Vagina (tissue), 2 donors: ENCODE measurements around the gene TRABD2B. TPM values are rescaled to one million over a fixed set of nuclear protein-coding genes. Genes with fewer than 3 reads are reported as not detected.

Experiments used
- DNase-seq, 2 donors: peaks; one replicate each; pipeline ENCODE4 v3.0.0-alpha.2; 2017; ENCODE audit errors: extremely low spot score in 2 of 2
- H3K27ac ChIP-seq: fragments of 200-600 bp; sonication (generic); one replicate; pipeline ENCODE4 v1.5.1; 2019
- H3K27me3 ChIP-seq: fragments of 200-600 bp; sonication (generic); one replicate; pipeline ENCODE4 v1.5.1; 2019
- H3K36me3 ChIP-seq, 2 donors: fragments of 200-600 bp; sonication (generic); one replicate each; pipeline ENCODE4 v1.5.1; 2017 to 2019
- H3K4me1 ChIP-seq: fragments of 200-600 bp; sonication (generic); one replicate; pipeline ENCODE4 v1.5.1; 2019
- H3K4me3 ChIP-seq, 2 donors: fragments of 200-600 bp; sonication (generic); 1 replicate in 1 of 2; 2 replicates in 1 of 2; pipeline ENCODE4 v1.5.1; 2016 to 2019
- H3K9me3 ChIP-seq: fragments of 200-600 bp; sonication (generic); one replicate; pipeline ENCODE4 v1.5.1; 2019
- POLR2A ChIP-seq, 2 donors: fragments of 450-650 bp; IDR thresholded peaks; one replicate each; pipeline ENCODE4 v1.6.1; 2017; ENCODE audit warnings: antibody characterized with exemption in 2 of 2, mild to moderate bottlenecking in 2 of 2, moderate library complexity in 2 of 2
- POLR2AphosphoS5 ChIP-seq, 2 donors: sonication (generic); formaldehyde crosslinking; IDR thresholded peaks; one replicate each; pipeline ENCODE4 v1.9.0; 2017; ENCODE audit warnings: antibody characterized with exemption in 2 of 2, mild to moderate bottlenecking in 2 of 2, low read depth in 1 of 2; ENCODE audit not compliant: insufficient read depth in 1 of 2
- intact Hi-C: fragments of 100-400 bp; cut with DNase I; formaldehyde crosslinking; loops from one replicate; pipeline ENCODE4 v1.15.1; 2023
- total RNA-seq: library from RNA; depleted of rRNA; stranded (reverse); fragments of >200 nt; gene quantifications from one replicate; pipeline ENCODE4 v1.2.3, GENCODE V29; 2016
- TF ChIP-seq, protein P1 (sequence below), 3 experiments: fragments of 450-650 bp in 2 of 3; fragments of 200-600 bp in 1 of 3; sonication (generic) in 1 of 3; IDR thresholded peaks; one replicate each; pipeline ENCODE4 v1.5.1; 2017 to 2019; ENCODE audit warnings: antibody characterized with exemption in 3 of 3, mild to moderate bottlenecking in 2 of 3, moderate library complexity in 2 of 3

Gene TRABD2B
- total RNA-seq, 1 donor from 2014 or later = 5.6 TPM

DNA sequence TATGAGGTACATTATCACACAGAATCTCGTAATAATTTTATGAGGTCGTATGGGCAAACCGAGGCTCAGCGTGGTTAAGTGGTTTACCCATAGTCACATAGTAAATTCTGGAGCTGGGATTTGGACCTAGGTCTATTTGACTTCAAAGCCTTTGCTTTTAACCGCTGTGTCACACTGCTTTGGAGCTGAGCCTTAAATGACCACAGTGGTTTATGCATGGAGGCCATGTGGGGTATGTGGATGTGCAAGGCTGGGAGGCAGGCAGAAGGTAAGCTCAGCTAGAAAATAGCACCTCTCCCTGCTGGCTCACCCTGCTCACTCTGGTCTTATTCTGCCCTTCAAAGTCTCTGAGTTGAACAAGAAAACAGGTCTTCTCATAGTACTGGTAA, 269.5 kb downstream of the TRABD2B start:
- H3K4me1 ChIP-seq = peaks cover 18% of the 10 kb centered on the region
- H3K27me3 ChIP-seq = peaks cover 6% of the 10 kb centered on the region
- TF ChIP-seq POLR2A (IDR thresholded peaks at IDR 0.05) = no peak
- TF ChIP-seq POLR2AphosphoS5 (IDR thresholded peaks at IDR 0.05; ENCODE audit: insufficient read depth in 1 of 2, low read depth in 1 of 2) = no peak
- TF ChIP-seq, protein P1, sequence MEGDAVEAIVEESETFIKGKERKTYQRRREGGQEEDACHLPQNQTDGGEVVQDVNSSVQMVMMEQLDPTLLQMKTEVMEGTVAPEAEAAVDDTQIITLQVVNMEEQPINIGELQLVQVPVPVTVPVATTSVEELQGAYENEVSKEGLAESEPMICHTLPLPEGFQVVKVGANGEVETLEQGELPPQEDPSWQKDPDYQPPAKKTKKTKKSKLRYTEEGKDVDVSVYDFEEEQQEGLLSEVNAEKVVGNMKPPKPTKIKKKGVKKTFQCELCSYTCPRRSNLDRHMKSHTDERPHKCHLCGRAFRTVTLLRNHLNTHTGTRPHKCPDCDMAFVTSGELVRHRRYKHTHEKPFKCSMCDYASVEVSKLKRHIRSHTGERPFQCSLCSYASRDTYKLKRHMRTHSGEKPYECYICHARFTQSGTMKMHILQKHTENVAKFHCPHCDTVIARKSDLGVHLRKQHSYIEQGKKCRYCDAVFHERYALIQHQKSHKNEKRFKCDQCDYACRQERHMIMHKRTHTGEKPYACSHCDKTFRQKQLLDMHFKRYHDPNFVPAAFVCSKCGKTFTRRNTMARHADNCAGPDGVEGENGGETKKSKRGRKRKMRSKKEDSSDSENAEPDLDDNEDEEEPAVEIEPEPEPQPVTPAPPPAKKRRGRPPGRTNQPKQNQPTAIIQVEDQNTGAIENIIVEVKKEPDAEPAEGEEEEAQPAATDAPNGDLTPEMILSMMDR (IDR thresholded peaks at IDR 0.05) = no peak
- no peak overlapping the region for H3K27ac ChIP-seq
- H3K9me3 ChIP-seq = no peaks in the 10 kb centered on the region
- intact Hi-C loops = loop anchor here (5.0 to 10.0 kb wide), 2 partner anchors 295 to 543 kb away; no protein-coding TSS in a partner anchor
- no peak for DNase-seq
- H3K4me3 ChIP-seq = no peak overlapping the region
- H3K36me3 ChIP-seq = no peaks in the 10 kb centered on the region

DNA sequence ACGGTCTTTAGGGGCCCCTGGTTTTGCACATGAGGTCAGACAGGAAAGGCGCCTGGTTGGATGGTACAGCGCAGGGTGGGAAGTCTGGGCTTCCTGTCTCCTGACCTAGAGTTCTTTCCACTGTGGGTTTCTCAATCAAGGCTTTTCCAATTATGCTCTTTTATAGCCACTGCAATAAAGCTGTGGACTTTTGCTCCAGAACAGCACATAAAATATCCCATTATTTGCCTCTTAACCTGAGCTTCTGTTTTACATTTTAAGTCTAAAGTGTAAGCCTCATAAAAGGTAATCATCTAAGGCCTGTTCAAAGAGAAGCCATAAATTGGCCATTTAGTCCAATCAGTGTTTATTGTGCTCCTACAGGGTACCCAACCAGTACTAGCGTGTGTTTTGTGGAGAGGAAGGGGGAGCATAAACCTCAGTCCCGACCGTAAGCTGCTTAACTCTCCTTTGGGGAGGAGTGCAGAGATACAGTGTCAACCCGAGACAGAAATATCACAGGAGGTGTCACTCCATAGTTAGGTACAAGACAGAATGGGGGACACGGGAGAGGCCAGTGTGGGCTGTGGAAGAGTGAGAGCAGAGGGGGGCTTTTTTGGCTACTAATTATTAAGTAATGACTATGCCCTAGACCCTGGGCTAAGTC, 270.0 kb downstream of the TRABD2B start:
- H3K27me3 ChIP-seq = peaks cover 6% of the 10 kb centered on the region
- no peak for DNase-seq
- no peaks in the 10 kb centered on the region for H3K9me3 ChIP-seq
- TF ChIP-seq, protein P1 (IDR thresholded peaks at IDR 0.05) = no peak
- TF ChIP-seq POLR2A (IDR thresholded peaks at IDR 0.05) (no peak), POLR2AphosphoS5 (IDR thresholded peaks at IDR 0.05; ENCODE audit: insufficient read depth in 1 of 2, low read depth in 1 of 2) (no peak)
- no peaks in the 10 kb centered on the region for H3K36me3 ChIP-seq
- no peak overlapping the region for H3K27ac ChIP-seq
- peaks cover 18% of the 10 kb centered on the region for H3K4me1 ChIP-seq
- intact Hi-C loops = loop anchor here (5.0 to 10.0 kb wide), 2 partner anchors 295 to 542 kb away; no protein-coding TSS in a partner anchor
- no peak overlapping the region for H3K4me3 ChIP-seq

DNA sequence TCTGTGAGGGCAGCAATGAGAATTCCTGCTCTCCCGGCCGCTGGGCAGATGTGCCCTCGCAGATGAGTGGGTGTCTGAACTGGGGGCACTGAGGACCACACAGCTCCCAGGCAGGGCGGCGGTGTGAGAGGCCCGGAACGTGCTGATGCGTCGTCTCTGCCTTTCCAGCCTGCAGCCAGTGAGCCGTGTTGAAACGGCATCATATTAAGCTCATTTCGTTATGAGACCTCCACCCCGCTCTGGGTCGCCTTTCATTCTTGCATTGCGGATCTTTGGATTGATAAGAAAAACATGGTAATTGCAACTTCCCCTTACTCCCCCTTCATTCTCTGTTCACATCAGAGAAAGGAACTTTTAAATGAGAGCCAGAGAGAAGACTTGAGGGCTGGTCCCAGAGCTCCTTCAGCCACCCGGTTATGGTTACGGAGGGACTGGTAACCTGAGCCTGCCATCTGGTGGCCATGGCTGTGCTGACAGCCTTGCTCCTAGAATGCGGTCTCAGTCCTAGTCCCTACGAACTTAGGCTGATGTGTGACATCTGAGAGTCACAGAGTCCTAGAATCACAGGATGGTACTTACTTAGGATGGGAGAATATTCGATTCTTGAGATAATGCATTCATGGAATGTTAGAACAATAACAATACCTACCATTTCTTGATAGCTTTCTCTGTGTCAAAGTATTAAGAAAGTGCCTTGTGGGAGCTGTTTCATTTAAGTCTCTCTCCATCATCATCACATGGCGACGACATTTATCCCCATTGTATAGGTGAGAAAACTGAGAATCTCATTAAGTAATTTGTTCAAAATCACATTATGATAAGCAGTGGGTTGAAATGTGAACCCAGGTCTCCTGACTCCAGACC, 271.0 kb downstream of the TRABD2B start:
- intact Hi-C loops = loop anchor here (5.0 to 10.0 kb wide), 2 partner anchors 294 to 541 kb away; no protein-coding TSS in a partner anchor
- TF ChIP-seq, protein P1 (IDR thresholded peaks at IDR 0.05) = peak; percentile 77 to 80 (median 79)
- TF ChIP-seq POLR2A (IDR thresholded peaks at IDR 0.05) = no peak
- H3K27ac ChIP-seq = no peak overlapping the region
- peaks cover 18% of the 10 kb centered on the region for H3K4me1 ChIP-seq
- no peaks in the 10 kb centered on the region for H3K9me3 ChIP-seq
- H3K36me3 ChIP-seq = no peaks in the 10 kb centered on the region
- H3K4me3 ChIP-seq = peak overlapping the region in 1 of 2 donors; percentile 29
- peaks cover 6% of the 10 kb centered on the region for H3K27me3 ChIP-seq
- no peak for DNase-seq

DNA sequence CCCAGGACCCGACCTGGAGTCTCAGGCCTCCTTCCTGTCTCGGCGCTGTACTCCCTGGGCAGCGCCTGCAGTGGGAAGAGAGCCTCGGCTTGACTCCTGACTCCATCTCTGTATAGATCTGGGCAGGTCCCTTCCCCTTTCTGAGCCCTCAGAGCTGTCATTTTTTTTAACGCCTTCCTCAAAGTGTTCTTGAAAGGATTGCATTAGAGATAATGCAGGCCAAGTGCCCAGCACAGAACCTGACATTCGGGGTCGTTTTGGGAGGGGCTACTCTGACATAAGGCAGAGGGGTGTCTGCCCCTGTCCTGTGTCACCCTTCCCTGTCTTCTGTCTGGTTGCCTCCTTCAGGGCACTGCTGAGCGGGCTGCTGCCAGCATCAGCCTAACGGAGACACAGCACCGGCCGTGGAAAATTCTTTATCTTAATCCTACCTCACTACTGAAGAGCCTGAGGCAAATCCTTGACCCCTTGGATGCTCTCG, 271.6 kb downstream of the TRABD2B start:
- H3K27me3 ChIP-seq = peaks cover 6% of the 10 kb centered on the region
- intact Hi-C loops = loop anchor here (5.0 to 10.0 kb wide), 2 partner anchors 293 to 541 kb away; no protein-coding TSS in a partner anchor
- TF ChIP-seq, protein P1 (IDR thresholded peaks at IDR 0.05) = no peak
- TF ChIP-seq POLR2A (IDR thresholded peaks at IDR 0.05) = no peak

More for the DNA sequence above, 271.6 kb downstream of the TRABD2B start:
- Histone ChIP-seq H3K4me1 (peaks cover 18% of the 10 kb centered on the region), H3K9me3 (no peaks in the 10 kb centered on the region), H3K36me3 (no peaks in the 10 kb centered on the region), H3K27ac (no peak overlapping the region), H3K4me3 (peak overlapping the region in 1 of 2 donors; percentile 29)
- no peak for DNase-seq
